SK-N-SH (cell line): ENCODE results near the gene SLC6A2. TPM values are rescaled to one million over a fixed set of nuclear protein-coding genes. Genes with fewer than 3 reads are reported as not detected.
A peak's percentile ranks its signal among the peaks of the same experiment; 100 is the strongest.

Experiments
- CTCF ChIA-PET: fragments of 300-600, 350-600 bp; formaldehyde crosslinking; extraction: SDS; loops from one replicate; lab custom pipeline; 2021; lab: Yijun Ruan, JAX
- POLR2A ChIA-PET: fragments of 350-600 bp; sonication (Branson Sonifier 250); formaldehyde crosslinking; extraction: SDS; loops from one replicate; lab custom pipeline; 2020; ENCODE audit warnings: antibody characterized with exemption, inconsistent platforms; lab: Yijun Ruan, JAX
- DNase-seq: peaks from one replicate; pipeline ENCODE4 v3.0.0; 2012
- H2AFZ ChIP-seq: fragments of 200-600 bp; sonication (generic); 2 replicates; pipeline ENCODE4 v1.8.1; 2016; ENCODE audit warnings: antibody characterized with exemption, mild to moderate bottlenecking, low read depth
- H3F3A ChIP-seq: fragments of 200-600 bp; sonication (generic); replicated peaks from 2 replicates; pipeline ENCODE3; 2016; ENCODE audit warnings: antibody characterized with exemption, mild to moderate bottlenecking; ENCODE audit not compliant: insufficient read depth
- H3K27ac ChIP-seq, 2 experiments: fragments of 200-500 bp in 1 of 2; fragments of 200-600 bp in 1 of 2; sonication (Bioruptor generic) in 1 of 2; sonication (generic), shearing (Covaris generic) in 1 of 2; 2 replicates each; pipeline versions ENCODE4 v1.5.1 to v1.6.1; 2014 to 2016; ENCODE audit warnings: low read depth in 2 of 2, inconsistent platforms in 1 of 2, low read length in 1 of 2, mild to moderate bottlenecking in 1 of 2, mixed read lengths in 1 of 2
- H3K27me3 ChIP-seq: fragments of 200-600 bp; sonication (generic), shearing (Covaris generic); 2 replicates; pipeline ENCODE4 v1.6.1; 2016; ENCODE audit warnings: mixed run types; ENCODE audit not compliant: insufficient read depth
- H3K36me3 ChIP-seq, 2 experiments: fragments of 200-500 bp in 1 of 2; fragments of 200-600 bp in 1 of 2; sonication (Bioruptor generic) in 1 of 2; sonication (generic) in 1 of 2; replicated peaks in 1 of 2; 2 replicates each; pipeline versions ENCODE3 to v1.5.1; 2014 to 2016; ENCODE audit warnings: low read length in 1 of 2, mild to moderate bottlenecking in 1 of 2; ENCODE audit not compliant: insufficient read depth in 2 of 2, control insufficient read depth in 1 of 2
- H3K4me1 ChIP-seq, 2 experiments: fragments of 200-500 bp in 1 of 2; fragments of 200-600 bp in 1 of 2; sonication (Bioruptor generic) in 1 of 2; sonication (generic), shearing (Covaris generic) in 1 of 2; 2 replicates each; pipeline versions ENCODE4 v1.5.1 to v1.6.1; 2014 to 2016; ENCODE audit warnings: low read depth in 1 of 2, low read length in 1 of 2, mixed run types in 1 of 2; ENCODE audit not compliant: insufficient read depth in 2 of 2, control insufficient read depth in 1 of 2
- H3K4me2 ChIP-seq: fragments of 200-600 bp; sonication (generic), shearing (Covaris generic); 2 replicates; pipeline ENCODE4 v1.6.1; 2017; ENCODE audit warnings: mixed run types
- H3K4me3 ChIP-seq, 2 experiments: fragments of 200-500 bp in 1 of 2; fragments of 200-600 bp in 1 of 2; sonication (Bioruptor generic) in 1 of 2; sonication (generic), shearing (Covaris generic) in 1 of 2; 2 replicates each; pipeline versions ENCODE4 v1.5.1 to v1.8.1; 2014 to 2016; ENCODE audit warnings: low read depth in 2 of 2, inconsistent platforms in 1 of 2, low read length in 1 of 2, mild to moderate bottlenecking in 1 of 2, mixed read lengths in 1 of 2, moderate library complexity in 1 of 2
- H3K79me2 ChIP-seq: fragments of 200-600 bp; sonication (generic); 2 replicates; pipeline ENCODE4 v1.8.1; 2017; ENCODE audit warnings: mild to moderate bottlenecking; ENCODE audit not compliant: insufficient read depth
- H3K9ac ChIP-seq: fragments of 200-600 bp; sonication (generic); 2 replicates; pipeline ENCODE4 v1.6.1; 2017; ENCODE audit warnings: mixed run types
- H3K9me2 ChIP-seq: fragments of 200-600 bp; sonication (generic); 2 replicates; pipeline ENCODE4 v1.6.1; 2017; ENCODE audit warnings: mixed run types
- H3K9me3 ChIP-seq: fragments of 200-600 bp; sonication (generic); 2 replicates; pipeline ENCODE4 v1.6.1; 2017; ENCODE audit warnings: mixed run types, mild to moderate bottlenecking, moderate library complexity
- H4K20me1 ChIP-seq: fragments of 200-600 bp; sonication (generic); 2 replicates; pipeline ENCODE4 v1.6.1; 2017; ENCODE audit warnings: mild to moderate bottlenecking, mixed run types; ENCODE audit not compliant: insufficient read depth
- CHD2 ChIP-seq: fragments of 150-350 bp; IDR thresholded peaks from 2 replicates; pipeline ENCODE4 v1.6.1; 2018; ENCODE audit warnings: low read length; ENCODE audit not compliant: partially characterized antibody
- CTCF ChIP-seq: fragments of 200-600 bp; sonication (generic); IDR thresholded peaks from 2 replicates; pipeline ENCODE4 v1.6.1; 2017; ENCODE audit warnings: antibody characterized with exemption, mild to moderate bottlenecking, moderate library complexity
- ELF1 ChIP-seq: IDR thresholded peaks from 2 replicates; pipeline ENCODE4 v1.4.0; 2012
- EP300 ChIP-seq, 2 experiments: IDR thresholded peaks; 2 replicates each; pipeline versions ENCODE4 v1.4.0 to v1.6.1; 2012; ENCODE audit warnings: borderline replicate concordance in 1 of 2, low read depth in 1 of 2, low read length in 1 of 2
- EZH2phosphoT487 ChIP-seq: fragments of 200-600 bp; sonication (generic); IDR thresholded peaks from 2 replicates; pipeline ENCODE4 v1.6.1; 2017; ENCODE audit warnings: low read depth, mixed run types, mild to moderate bottlenecking, antibody characterized with exemption, moderate library complexity, borderline replicate concordance
- FOSL2 ChIP-seq: IDR thresholded peaks from 2 replicates; pipeline ENCODE4 v1.4.0; 2012; ENCODE audit warnings: low read depth, mild to moderate bottlenecking, moderate library complexity, borderline replicate concordance
- FOXJ3 ChIP-seq: sonication (generic); formaldehyde crosslinking; IDR thresholded peaks from 2 replicates; pipeline ENCODE4 v1.5.1; 2020; ENCODE audit warnings: mild to moderate bottlenecking, missing genetic modification reagents
- FOXM1 ChIP-seq: IDR thresholded peaks from 2 replicates; pipeline ENCODE4 v1.4.0; 2012; ENCODE audit warnings: low read depth, mild to moderate bottlenecking
- GATA2 ChIP-seq: sonication (generic); formaldehyde crosslinking; IDR thresholded peaks from 2 replicates; pipeline ENCODE4 v1.5.0; 2020; ENCODE audit warnings: mild to moderate bottlenecking, missing genetic modification reagents
- IRF3 ChIP-seq: fragments of 150-350 bp; IDR thresholded peaks from 2 replicates; pipeline ENCODE4 v1.6.1; 2016; ENCODE audit warnings: mild to moderate bottlenecking, low read depth, low read length
- MAX ChIP-seq: IDR thresholded peaks from 2 replicates; pipeline ENCODE4 v1.4.0; 2012; ENCODE audit warnings: low read depth
- MEF2A ChIP-seq: IDR thresholded peaks from 2 replicates; pipeline ENCODE4 v1.4.0; 2012; ENCODE audit warnings: low read depth, borderline replicate concordance
- MXI1 ChIP-seq: IDR thresholded peaks from 2 replicates; pipeline ENCODE4 v1.6.1; 2012; ENCODE audit warnings: mild to moderate bottlenecking, low read depth, low read length, improper control_type of control experiment
- RAD21 ChIP-seq: IDR thresholded peaks from 2 replicates; pipeline ENCODE4 v1.6.1; 2012; ENCODE audit warnings: mild to moderate bottlenecking, low read length
- TCF12 ChIP-seq: IDR thresholded peaks from 2 replicates; pipeline ENCODE4 v1.4.0; 2012
- TEAD4 ChIP-seq: IDR thresholded peaks from 2 replicates; pipeline ENCODE4 v1.4.0; 2012; ENCODE audit warnings: mild to moderate bottlenecking, borderline replicate concordance; ENCODE audit not compliant: insufficient read depth
- ZBTB33 ChIP-seq: IDR thresholded peaks from 2 replicates; pipeline ENCODE4 v1.4.0; 2012; ENCODE audit warnings: low read depth, borderline replicate concordance
- WGBS: methylation state at CpG from one replicate; pipeline ENCODE4 v1.1.6; 2017; ENCODE audit warnings: low lambda C conversion rate; 5-methylcytosine and 5-hydroxymethylcytosine counted together
- polyA plus RNA-seq, 3 experiments: library from polyadenylated mRNA; depleted of rRNA; stranded (reverse); fragments of >200 nt; gene quantifications; 2 replicates each; pipeline ENCODE4 v1.2.3, GENCODE V29; 2012

SLC6A2 gene
- polyA plus RNA-seq, 1 of the 3 experiments (the other 2 are of a cell fraction): 3.3 TPM

- no peak overlapping the region for H3K9ac ChIP-seq
- POLR2A ChIA-PET: interaction anchor here (1.0 kb wide), 3 partner anchors 10 to 174 kb away, joined by 5 to 12 read pairs (median 5); partner anchors contain the start of gene MMP2
- no peaks in the 10 kb centered on the region for H3K9me3 ChIP-seq
- peak overlapping the region in 1 of 2 experiments; percentile 14; a peak in 1 of 4 replicates for H3K4me3 ChIP-seq
- H3K9me2 ChIP-seq: no peaks in the 10 kb centered on the region
- no peaks in the 10 kb centered on the region for H3F3A ChIP-seq
- no peaks in the 10 kb centered on the region for H3K36me3 ChIP-seq
- peak overlapping the region; percentile 36 to 100; a peak in 3 of 4 replicates for H3K27ac ChIP-seq
- TF ChIP-seq IRF3 (no peak), GATA2 (CRISPR knock-in tag) (no peak), FOSL2 (no peak), TEAD4 (no peak)
- TF ChIP-seq, all 33 proteins: peak for 0
- CTCF ChIA-PET: no interaction called here
- H3K79me2 ChIP-seq: no peaks in the 10 kb centered on the region
- H2AFZ ChIP-seq: no peak overlapping the region
- H4K20me1 ChIP-seq: no peaks in the 10 kb centered on the region
- WGBS: 31% methylated on average over 2 of the region's 2 CpGs
- H3K4me1 ChIP-seq: peaks cover 0 to 51% of the 10 kb centered on the region in 2 experiments; a peak in 2 of 4 replicates
- no peak overlapping the region for H3K4me2 ChIP-seq
- H3K27me3 ChIP-seq: peaks cover 13% of the 10 kb centered on the region; the same call in 1 of the 2 replicates
- DNase-seq: no peak
These were observed 2.7 kb upstream of the SLC6A2 start for GRCh38 chr16:55653106-55653505.

- CTCF ChIA-PET: interaction anchor here (1.0 to 5.3 kb wide), 4 partner anchors 10 to 185 kb away, joined by 3 to 51 read pairs (median 3); no protein-coding TSS in a partner anchor
- Histone ChIP-seq H3K27ac (peak overlapping the region; percentile 22 to 100; a peak in 2 of 4 replicates), H3K9me2 (no peaks in the 10 kb centered on the region), H3K9ac (no peak overlapping the region), H3K36me3 (peaks cover 0 to 7% of the 10 kb centered on the region in 2 experiments), H4K20me1 (no peaks in the 10 kb centered on the region), H2AFZ (no peak overlapping the region), H3F3A (no peaks in the 10 kb centered on the region), H3K27me3 (peaks cover 15% of the 10 kb centered on the region), H3K4me3 (peak overlapping the region in 1 of 2 experiments; percentile 59; a peak in 2 of 4 replicates), H3K79me2 (no peaks in the 10 kb centered on the region), H3K9me3 (no peaks in the 10 kb centered on the region), H3K4me1 (peaks cover 0 to 58% of the 10 kb centered on the region in 2 experiments; a peak in 2 of 4 replicates), H3K4me2 (no peak overlapping the region)
- WGBS: 18% methylated on average over 20 of the region's 29 CpGs
- no peak for DNase-seq
- POLR2A ChIA-PET: interaction anchor here (0.6 to 1.7 kb wide), 8 partner anchors 12 to 176 kb away, joined by 3 to 10 read pairs (median 4); partner anchors contain the start of gene MMP2
- TF ChIP-seq EP300 (IDR thresholded peaks at IDR 0.05; ENCODE audit: borderline replicate concordance in 1 of 2, low read depth in 1 of 2, low read length in 1 of 2) (no peak), TEAD4 (no peak), EZH2phosphoT487 (no peak), RAD21 (peak; percentile 11; the same call in 1 of the 2 replicates), MXI1 (no peak), TCF12 (no peak), ELF1 (no peak), MEF2A (no peak), FOXM1 (no peak), CHD2 (no peak), MAX (no peak), CTCF (no peak), ZBTB33 (no peak), FOXJ3 (CRISPR knock-in tag) (peak; percentile 88; the same call in 1 of the 2 replicates)
These were observed 349 bp upstream of the SLC6A2 start for GRCh38 chr16:55655381-55655896.
